HG03135 (cell line): Measurements from ENCODE around the gene DHRS7.
"Not testable (repeated sequence)": the region's sequence is repeated elsewhere in the genome, so short reads cannot be mapped to it uniquely, and the experiment has no call there.

Experiments
- ATAC-seq: cut with Tn5 transposase; IDR thresholded peaks from one replicate; pipeline ENCODE4 v1.9.1; 2021; ENCODE audit warnings: mild to moderate bottlenecking, moderate library complexity; ENCODE audit not compliant: unreplicated experiment

The DHRS7 gene

DNA sequence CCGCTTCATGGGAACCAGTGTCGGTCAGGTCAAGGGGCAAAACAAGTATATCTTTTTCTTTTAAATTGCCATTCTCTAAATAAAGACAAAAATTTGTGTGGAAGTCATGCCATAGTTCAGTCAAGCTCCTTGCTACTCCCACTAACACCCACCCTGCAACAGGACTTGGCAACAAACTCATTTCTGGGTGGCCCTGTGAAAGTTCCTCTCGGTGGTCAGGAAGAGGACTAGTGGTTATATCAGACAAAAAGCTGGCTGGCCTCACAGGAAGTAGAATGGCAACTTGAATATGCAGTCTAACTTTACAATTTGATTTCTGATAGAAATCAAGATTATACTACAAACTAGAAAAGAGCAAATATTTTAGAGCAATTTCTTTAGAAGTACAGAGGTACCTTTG, 11.2 kb downstream of the DHRS7 start:
- ATAC-seq = no peak

DNA sequence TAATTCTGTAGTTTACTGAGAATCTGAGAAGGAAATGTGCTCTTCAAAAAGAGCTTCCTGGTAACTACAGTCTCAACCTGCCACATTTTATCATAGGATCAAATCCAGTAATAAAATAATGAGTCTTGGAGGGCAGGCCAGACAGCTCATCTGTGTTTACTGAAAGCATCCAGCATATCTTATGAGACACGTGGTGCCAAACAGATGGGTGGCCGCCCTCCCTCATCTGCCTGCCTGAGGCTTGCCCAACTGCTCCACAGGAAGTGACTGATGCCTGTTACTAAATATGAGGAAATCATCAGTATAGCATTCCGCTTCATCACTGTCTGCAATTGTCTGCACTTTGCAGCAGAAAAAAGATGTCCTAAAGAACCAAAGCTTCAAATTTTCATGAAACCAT, 13.5 kb downstream of the DHRS7 start:
- ATAC-seq = peak; percentile 86

DNA sequence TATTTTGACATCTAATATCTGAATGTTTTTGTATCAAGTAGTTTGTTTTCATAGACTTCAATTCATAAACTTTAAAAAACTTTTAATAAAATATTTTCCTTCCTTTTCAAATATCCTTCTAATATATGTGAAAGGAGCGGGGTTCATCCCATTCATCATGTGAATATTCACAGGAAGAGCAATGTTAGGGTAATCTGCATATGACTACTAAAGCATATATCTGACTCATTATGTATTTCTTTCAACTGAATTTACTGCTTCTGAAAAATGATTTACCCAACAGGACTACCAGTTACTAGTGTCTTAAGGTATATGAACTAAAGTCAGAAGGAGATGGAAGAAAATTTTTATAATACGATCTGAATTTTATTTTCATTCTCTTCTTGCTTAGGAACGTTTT, 30.5 kb downstream of the DHRS7 start:
- no peak for ATAC-seq

DNA sequence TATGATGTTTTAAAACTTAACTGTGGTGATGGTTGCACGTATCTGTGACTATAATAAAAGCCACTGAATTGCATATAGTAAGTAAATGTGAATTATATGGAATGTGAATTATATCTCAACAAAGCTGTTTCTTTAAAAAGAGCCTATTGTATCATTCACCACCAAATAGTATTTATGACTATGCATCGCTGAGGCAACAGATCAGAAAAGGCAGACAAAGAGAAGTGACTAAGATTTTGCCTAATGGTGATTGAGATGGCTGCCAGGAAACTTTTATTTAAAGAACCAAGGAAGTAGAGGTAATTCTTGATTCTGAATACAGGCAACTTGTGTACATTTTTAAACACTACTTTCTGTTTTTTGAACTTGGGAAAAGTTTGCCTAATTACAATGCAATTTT, 31.7 kb downstream of the DHRS7 start:
- no peak for ATAC-seq

DNA sequence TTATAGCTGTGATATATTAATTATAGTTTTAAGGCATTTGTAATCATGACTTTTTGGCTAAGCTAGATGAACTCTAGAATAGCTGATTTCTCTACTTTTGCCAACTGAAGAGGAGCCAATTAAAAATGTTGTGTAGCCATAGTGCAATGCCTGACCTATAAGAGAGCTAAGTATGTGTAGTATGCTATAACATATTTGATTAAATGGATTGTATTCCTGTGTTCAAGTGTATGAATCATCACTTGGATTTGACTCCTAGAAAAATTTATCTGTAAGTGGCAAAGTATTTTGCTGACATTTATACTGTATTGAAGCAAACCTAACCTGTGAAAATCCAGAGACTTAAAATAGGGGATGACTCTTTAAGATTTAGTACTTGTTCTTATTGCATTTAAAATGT, 39.3 kb downstream of the DHRS7 start:
- ATAC-seq = no peak

DNA sequence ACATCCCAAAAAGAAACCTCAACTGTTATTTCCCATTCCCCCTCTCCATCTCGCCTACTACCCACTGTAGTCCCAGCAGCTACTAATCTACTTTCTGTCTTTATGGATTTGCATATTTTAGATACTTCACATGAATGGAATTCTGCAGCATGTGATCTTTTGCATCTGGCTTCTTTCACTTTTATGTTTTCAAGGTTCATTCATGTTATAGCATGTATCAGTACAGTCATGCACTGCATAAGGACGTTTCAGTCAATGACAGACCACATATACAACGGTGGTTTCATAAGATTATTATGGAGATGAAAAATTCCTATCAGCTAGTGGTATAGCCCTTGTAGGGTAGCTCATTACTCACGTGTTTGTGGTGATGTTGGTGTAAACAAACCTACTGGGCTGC, 49.0 kb downstream of the DHRS7 start:
- no peak for ATAC-seq

DNA sequence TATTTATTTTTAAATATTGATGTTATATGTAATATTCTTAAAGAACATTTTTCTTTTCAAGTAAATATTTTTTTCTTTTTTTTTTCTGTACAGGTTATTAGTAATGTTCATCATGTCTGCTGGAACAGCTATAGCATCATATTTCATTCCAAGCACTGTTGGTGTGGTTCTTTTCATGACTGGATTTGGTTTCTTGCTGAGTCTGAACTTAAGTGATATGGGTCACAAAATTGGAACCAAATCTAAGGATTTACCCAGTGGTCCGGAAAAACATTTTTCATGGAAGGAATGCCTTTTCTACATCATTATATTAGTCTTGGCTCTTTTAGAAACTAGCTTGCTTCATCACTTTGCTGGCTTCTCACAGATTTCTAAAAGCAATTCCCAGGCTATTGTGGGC, 50.3 kb downstream of the DHRS7 start:
- ATAC-seq = no peak

DNA sequence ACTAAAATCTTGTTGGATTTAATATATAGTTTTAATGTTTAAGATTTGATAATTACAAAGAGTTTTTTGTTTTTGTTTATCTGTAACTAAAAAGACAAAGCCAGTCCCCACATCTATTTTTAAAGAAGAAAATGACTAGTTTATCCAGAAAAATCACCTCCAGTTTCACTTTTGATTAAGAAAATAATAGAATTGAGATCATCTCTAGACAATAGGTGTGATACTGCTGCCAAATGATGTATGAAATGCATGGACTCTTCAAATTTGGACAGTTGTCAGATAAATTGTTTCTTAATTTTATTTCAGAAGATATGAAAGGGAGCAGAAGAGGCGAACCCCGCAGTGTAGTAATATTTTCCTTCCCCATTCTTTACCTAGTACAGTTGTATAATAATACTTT, 53.5 kb downstream of the DHRS7 start:
- no peak for ATAC-seq

DNA sequence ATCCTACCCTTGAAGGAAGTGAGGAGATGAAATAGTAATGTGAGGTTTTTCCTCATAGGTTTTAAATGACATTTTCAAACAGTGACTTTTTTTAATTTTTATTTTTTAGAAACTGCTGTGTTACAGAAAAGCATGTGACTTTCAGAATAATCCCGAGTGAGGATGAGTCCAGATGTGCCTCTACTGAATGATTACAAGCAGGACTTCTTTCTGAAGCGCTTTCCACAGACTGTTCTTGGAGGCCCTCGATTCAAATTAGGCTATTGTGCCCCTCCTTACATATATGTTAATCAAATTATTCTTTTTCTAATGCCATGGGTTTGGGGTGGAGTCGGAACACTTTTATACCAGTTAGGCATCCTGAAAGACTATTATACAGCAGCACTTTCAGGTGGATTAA, 57.7 kb downstream of the DHRS7 start:
- no peak for ATAC-seq

DNA sequence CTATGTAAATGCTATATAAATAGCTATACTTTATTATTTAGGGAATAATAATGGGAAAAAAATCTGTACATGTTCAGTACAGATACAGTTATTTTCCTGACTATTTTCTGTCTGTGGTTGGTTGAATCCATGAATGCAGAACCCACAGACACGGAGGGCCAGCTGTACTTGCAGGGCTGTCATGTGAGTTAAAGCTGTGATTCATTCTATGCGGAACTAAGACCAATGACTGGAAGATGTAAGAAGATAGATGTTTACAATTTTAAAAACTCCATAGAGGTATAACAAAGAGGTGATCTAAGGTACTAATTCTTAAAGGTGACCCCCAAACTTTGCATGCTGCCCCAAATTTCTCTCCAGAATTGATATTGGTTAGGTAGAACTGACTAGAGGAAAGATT, 58.9 kb downstream of the DHRS7 start:
- ATAC-seq = no peak

DNA sequence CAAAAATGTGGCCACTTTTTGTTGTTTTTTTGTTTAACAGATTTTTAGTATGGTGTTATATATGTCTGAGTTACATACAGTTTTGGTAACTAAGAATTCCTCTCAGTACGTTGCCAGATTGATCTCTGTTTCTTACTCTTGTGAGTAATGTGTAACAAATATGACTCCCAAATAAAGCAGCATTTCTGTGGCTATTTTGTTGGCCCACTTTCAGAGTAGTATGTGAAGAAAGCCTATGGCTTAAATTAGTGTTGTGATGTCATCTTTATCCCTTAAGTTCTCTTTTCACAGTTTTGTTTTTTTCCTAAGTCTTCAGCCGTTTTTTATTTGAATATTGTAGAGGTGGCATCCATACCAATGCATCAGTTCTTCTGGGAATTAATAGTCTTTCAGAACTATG, 62.8 kb downstream of the DHRS7 start:
- ATAC-seq = no peak

DNA sequence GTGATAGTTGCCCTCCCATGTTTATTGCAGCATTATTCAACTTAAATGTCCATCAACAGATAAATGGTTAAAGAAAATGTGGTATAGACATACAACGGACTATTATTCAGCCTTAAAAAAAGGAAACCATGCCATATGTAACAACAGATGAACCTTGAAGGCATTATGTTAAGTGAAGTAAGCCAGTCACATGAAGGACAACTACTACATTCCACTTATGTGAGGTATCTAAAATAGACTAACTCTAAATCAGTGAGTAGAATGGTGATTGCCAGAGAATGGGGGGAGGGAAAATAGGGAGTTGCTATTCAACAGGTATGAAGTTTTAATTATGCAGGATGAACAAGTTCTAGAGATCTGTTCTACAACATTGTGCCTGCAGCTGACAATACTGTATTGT, 63.4 kb downstream of the DHRS7 start:
- no peak for ATAC-seq

DNA sequence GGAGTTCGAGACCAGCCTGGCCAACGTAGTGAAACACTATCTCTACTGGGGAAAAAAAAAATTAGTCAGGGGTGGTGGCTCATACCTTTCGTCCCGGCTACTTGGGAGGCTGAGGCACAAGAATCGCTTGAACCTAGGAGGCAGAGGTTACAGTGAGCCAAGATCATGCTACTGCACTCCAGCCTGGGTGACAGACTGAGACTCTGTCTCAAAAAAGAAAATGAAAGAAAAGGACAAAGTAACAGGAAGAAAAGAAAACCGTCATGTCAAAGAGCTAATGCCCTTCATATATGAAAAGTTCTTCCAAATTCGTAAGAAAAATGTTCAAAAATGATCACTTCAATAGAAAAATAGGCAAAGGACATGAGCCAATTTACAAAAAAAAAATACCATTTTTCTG, 65.3 kb downstream of the DHRS7 start:
- not testable (repeated sequence) for ATAC-seq

DNA sequence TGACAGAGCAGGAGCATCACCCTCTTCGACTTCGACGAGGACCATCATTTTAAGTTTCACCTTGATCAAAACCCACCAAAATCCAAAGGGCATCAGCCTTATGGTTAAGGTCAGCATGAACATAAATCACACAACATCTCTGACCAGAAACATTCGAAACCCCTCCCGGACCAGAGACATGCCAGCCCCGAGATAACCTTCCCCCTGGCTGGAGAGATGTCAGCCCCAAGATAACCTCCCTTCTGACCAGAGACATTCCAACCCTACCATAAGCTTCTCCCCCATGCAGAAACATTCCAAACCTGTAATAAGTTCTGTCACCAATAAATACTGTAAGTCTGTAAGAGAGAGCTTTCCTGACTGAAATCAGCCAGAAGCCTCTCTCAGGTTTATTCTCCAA, 67.2 kb downstream of the DHRS7 start:
- no peak for ATAC-seq

DNA sequence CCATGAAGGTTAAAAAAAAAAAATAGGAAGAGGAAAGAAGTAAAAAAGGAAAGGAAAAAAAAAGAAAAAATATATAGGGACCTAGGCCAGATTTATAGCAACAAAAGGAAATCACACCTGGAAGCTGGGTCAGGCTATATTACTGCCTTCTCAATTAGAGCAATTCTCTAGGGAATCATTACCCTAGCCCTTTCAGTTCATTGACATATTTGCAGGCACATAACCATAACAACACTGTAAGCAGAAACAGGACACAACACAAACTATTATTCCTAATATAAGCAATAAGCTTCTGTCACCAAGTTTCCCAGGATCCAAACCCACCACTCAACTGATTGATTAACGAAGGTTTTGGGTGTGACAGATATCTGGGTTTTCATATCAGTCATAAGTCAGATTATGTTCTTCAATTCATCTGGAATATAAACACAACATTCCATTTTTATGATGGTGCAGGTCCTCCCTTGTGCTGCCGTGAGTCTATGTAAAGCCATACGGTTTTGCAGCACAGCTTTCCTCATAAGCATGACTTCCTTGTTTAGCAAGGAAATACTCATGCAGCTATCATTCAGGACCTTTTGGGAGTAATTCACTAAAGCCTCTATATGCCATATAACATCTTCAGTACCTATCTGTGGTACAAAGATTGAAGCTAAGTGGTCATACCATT, 69.3 kb downstream of the DHRS7 start:
- no peak for ATAC-seq

DNA sequence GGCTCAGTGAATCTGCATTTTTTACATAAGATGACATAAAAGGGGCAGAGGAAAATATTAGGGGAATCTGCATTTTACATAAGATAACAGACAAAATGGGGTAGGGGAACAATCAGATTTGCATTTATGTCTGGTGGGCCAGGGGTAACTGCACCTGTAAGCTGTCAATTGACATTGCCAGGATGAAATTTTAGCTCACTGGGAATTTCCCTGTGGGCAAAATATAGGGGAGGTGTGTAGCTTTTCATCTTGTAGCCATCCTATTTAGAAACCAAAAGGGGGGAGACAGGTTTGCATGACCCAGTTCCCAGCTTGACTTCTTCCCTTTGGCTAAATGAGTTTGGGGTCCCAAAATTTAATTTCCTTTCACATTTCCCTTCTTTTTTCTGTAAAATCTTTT, 70.0 kb downstream of the DHRS7 start:
- no peak for ATAC-seq

DNA sequence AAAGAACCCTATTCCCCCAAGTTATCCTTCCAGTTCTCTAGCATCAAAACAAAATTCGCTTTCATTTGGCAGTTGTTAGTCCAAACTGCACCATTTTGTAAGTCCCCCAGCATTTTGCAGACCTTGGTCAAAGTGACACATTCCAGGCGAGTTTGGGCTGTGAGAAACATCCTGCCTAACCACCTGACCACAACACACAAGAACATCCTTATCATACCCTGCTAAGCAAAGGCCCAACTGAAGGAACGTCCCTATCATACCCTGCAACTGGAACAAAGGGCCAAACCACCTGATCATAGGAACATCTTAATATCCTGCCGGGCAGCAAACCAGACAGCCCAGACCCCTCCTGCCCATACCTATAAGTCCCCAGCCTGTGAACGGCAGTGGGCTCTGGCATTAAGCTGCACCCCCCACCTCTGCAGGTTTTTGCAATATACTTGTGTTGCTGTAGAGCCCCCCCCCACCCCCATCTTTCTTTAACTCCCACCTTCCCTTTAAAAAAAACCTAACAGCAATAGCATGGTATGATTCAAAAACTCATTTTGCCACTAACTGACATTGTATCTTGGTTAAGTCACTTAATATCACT, 70.8 kb downstream of the DHRS7 start:
- no peak for ATAC-seq
